Keratinocyte (primary cell): ENCODE results near the gene C3orf20.

Source experiments
- EZH2 ChIP-seq: IDR thresholded peaks from one replicate; pipeline ENCODE4 v1.6.1; 2012; ENCODE audit warnings: inconsistent platforms, mild to moderate bottlenecking, low read length, moderate library complexity
- TF ChIP-seq, protein P1 (sequence below), 3 experiments: IDR thresholded peaks in 1 of 3; conservative IDR thresholded peaks in 1 of 3; optimal IDR thresholded peaks in 1 of 3; 2 replicates in 2 of 3; 3 replicates in 1 of 3; pipeline versions ENCODE3 to v1.5.1; 2011; ENCODE audit warnings: low read length in 3 of 3, mild to moderate bottlenecking in 3 of 3, moderate library complexity in 2 of 3, control low read depth in 1 of 3, inconsistent platforms in 1 of 3; ENCODE audit not compliant: insufficient read depth in 2 of 3; ENCODE audit errors: extremely low read depth in 1 of 3

- TF ChIP-seq, protein P1, sequence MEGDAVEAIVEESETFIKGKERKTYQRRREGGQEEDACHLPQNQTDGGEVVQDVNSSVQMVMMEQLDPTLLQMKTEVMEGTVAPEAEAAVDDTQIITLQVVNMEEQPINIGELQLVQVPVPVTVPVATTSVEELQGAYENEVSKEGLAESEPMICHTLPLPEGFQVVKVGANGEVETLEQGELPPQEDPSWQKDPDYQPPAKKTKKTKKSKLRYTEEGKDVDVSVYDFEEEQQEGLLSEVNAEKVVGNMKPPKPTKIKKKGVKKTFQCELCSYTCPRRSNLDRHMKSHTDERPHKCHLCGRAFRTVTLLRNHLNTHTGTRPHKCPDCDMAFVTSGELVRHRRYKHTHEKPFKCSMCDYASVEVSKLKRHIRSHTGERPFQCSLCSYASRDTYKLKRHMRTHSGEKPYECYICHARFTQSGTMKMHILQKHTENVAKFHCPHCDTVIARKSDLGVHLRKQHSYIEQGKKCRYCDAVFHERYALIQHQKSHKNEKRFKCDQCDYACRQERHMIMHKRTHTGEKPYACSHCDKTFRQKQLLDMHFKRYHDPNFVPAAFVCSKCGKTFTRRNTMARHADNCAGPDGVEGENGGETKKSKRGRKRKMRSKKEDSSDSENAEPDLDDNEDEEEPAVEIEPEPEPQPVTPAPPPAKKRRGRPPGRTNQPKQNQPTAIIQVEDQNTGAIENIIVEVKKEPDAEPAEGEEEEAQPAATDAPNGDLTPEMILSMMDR (optimal IDR thresholded peaks at IDR 0.05 in 1 of 3, IDR thresholded peaks at IDR 0.05 in 1 of 3, conservative IDR thresholded peaks at IDR 0.05 in 1 of 3; ENCODE audit: extremely low read depth in 1 of 3, insufficient read depth in 2 of 3, low read length in 3 of 3), result no peak
- no peak for TF ChIP-seq EZH2
Measured at GRCh38 chr3:14725564-14726440, 50.9 kb downstream of the C3orf20 start.
